Mesenchymal stem cell (in vitro differentiated cells and primary cell): ENCODE results near the gene ZNF574.

ENCODE experiments used
- DNase-seq: peaks from one replicate; pipeline ENCODE4 v3.0.0-alpha.2; 2013
- H2AFZ ChIP-seq: one replicate; pipeline ENCODE4 v1.6.1; 2013; ENCODE audit warnings: low read depth, mild to moderate bottlenecking, control low read depth, inconsistent platforms, low read length, moderate library complexity
- H2AK5ac ChIP-seq: 2 replicates; pipeline ENCODE4 v1.6.1; 2013; ENCODE audit warnings: low read length, moderate library complexity, mild to moderate bottlenecking, inconsistent platforms; ENCODE audit not compliant: severe bottlenecking
- H2BK120ac ChIP-seq: one replicate; pipeline ENCODE4 v1.6.1; 2013; ENCODE audit warnings: low read depth, mild to moderate bottlenecking, inconsistent platforms, low read length, moderate library complexity
- H2BK12ac ChIP-seq, 2 experiments: one replicate each; pipeline ENCODE4 v1.6.1; 2013; ENCODE audit warnings: inconsistent platforms in 2 of 2, low read length in 2 of 2, mild to moderate bottlenecking in 2 of 2, moderate library complexity in 2 of 2, control low read depth in 1 of 2
- H2BK15ac ChIP-seq: one replicate; pipeline ENCODE4 v1.6.1; 2013; ENCODE audit warnings: mild to moderate bottlenecking, low read depth, inconsistent platforms; ENCODE audit not compliant: poor library complexity, severe bottlenecking
- H2BK5ac ChIP-seq: 2 replicates; pipeline ENCODE4 v1.6.1; 2013; ENCODE audit warnings: low read depth, mild to moderate bottlenecking, low read length, control low read depth, inconsistent platforms; ENCODE audit not compliant: poor library complexity, severe bottlenecking
- H3K14ac ChIP-seq, 2 experiments: one replicate each; pipeline ENCODE4 v1.6.1; 2013; ENCODE audit warnings: inconsistent platforms in 2 of 2, low read length in 2 of 2, control low read depth in 1 of 2, mild to moderate bottlenecking in 1 of 2, moderate library complexity in 1 of 2
- H3K18ac ChIP-seq, 2 experiments: one replicate each; pipeline ENCODE4 v1.6.1; 2013; ENCODE audit warnings: inconsistent platforms in 2 of 2, low read length in 2 of 2, control low read depth in 1 of 2, low read depth in 1 of 2, mild to moderate bottlenecking in 1 of 2
- H3K23ac ChIP-seq, 2 experiments: one replicate each; pipeline ENCODE4 v1.6.1; 2013; ENCODE audit warnings: inconsistent platforms in 2 of 2, low read length in 2 of 2, mild to moderate bottlenecking in 2 of 2, moderate library complexity in 2 of 2, control low read depth in 1 of 2
- H3K27ac ChIP-seq: 2 replicates; pipeline ENCODE4 v1.5.1; 2013; ENCODE audit warnings: mild to moderate bottlenecking, moderate library complexity, low read length, control low read depth, inconsistent platforms; ENCODE audit not compliant: poor library complexity, severe bottlenecking
- H3K27me3 ChIP-seq, 2 experiments: 2 replicates each; pipeline versions ENCODE4 v1.6.1 to v1.7.0; 2013; ENCODE audit warnings: low read length in 2 of 2, mild to moderate bottlenecking in 2 of 2, moderate library complexity in 2 of 2, control low read depth in 1 of 2, inconsistent platforms in 1 of 2; ENCODE audit not compliant: control insufficient read depth in 1 of 2, insufficient read depth in 1 of 2
- H3K36me3 ChIP-seq, 2 experiments: 2 replicates each; pipeline versions ENCODE4 v1.6.1 to v1.7.0; 2013; ENCODE audit warnings: low read length in 2 of 2, control low read depth in 1 of 2, inconsistent platforms in 1 of 2, low read depth in 1 of 2, mild to moderate bottlenecking in 1 of 2; ENCODE audit not compliant: insufficient read depth in 2 of 2, control insufficient read depth in 1 of 2
- H3K4ac ChIP-seq, 2 experiments: one replicate each; pipeline ENCODE4 v1.6.1; 2013; ENCODE audit warnings: inconsistent platforms in 2 of 2, low read length in 2 of 2, mild to moderate bottlenecking in 2 of 2, moderate library complexity in 2 of 2, control low read depth in 1 of 2, low read depth in 1 of 2
- H3K4me1 ChIP-seq: 2 replicates; pipeline ENCODE4 v1.6.1; 2013; ENCODE audit warnings: low read depth, low read length, control low read depth; ENCODE audit not compliant: control insufficient read depth, insufficient read depth
- H3K4me2 ChIP-seq: 2 replicates; pipeline ENCODE4 v1.6.1; 2013; ENCODE audit warnings: low read length, mild to moderate bottlenecking, inconsistent platforms; ENCODE audit not compliant: poor library complexity, severe bottlenecking
- H3K4me3 ChIP-seq, 2 experiments: 2 replicates each; pipeline versions ENCODE4 v1.5.1 to v1.7.0; 2013; ENCODE audit warnings: low read length in 2 of 2, mild to moderate bottlenecking in 2 of 2, control low read depth in 1 of 2, low read depth in 1 of 2; ENCODE audit not compliant: insufficient read depth in 1 of 2
- H3K79me1 ChIP-seq: replicated peaks from 2 replicates; pipeline ENCODE4 v1.6.1; 2013; ENCODE audit warnings: mild to moderate bottlenecking, control low read depth, low read length, inconsistent platforms; ENCODE audit not compliant: poor library complexity, severe bottlenecking
- H3K9ac ChIP-seq: 2 replicates; pipeline ENCODE4 v1.7.0; 2013; ENCODE audit warnings: mild to moderate bottlenecking, low read length, moderate library complexity
- H3K9me3 ChIP-seq: 2 replicates; pipeline ENCODE4 v1.7.0; 2013; ENCODE audit warnings: mild to moderate bottlenecking, low read length; ENCODE audit not compliant: control insufficient read depth
- H4K8ac ChIP-seq: one replicate; pipeline ENCODE4 v1.6.1; 2013; ENCODE audit warnings: inconsistent platforms, mild to moderate bottlenecking, low read length, moderate library complexity
- H4K91ac ChIP-seq: one replicate; pipeline ENCODE4 v1.6.1; 2013; ENCODE audit warnings: mild to moderate bottlenecking, low read length, inconsistent platforms
- WGBS: methylation state at CpG from one replicate; pipeline ENCODE4 v1.1.7; 2013; ENCODE audit warnings: mixed read lengths; 5-methylcytosine and 5-hydroxymethylcytosine counted together

ZNF574 gene

DNA sequence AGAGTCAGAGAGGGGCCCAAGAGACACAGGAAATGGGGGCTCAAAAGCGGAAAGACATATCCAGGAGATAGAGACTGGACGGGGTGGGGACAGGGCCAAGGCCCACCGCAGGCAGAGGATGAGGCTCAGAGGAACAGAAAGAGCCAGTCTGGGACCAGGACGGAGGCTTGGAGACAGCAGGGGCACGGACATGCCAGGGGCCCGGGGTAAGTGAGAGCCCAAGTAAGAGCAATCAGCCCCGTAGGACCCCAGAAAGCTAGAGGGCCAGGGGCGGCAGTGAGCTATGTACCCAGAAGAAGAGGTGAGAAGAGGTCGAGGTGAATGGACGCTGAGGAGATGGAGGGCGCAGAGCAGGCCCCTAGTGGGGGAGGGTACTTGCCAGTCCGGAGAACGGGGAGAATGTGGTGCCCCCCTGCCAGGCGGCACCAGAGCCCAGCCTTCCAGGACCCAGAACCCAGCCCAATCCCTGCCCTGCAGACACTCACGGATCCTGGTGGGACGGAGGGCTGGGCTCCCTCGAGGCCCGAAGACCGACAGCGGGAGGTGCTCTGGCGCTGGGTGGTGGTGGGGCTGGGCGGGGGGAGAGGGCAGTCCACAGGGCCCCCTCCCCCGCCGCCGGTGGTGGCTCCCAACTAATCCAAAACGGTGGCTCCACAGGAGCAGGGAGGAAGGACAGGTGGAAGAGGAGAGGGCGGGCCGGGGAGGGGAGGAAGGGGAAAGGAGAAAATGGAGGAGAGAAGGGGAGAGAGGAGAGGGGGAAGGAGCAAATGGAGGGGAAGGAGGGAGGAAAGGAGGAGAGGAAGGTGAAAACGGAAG, 7.0 kb upstream of the ZNF574 start:
- 14% methylated on average over 25 of the region's 29 CpGs for WGBS
- no peak overlapping the region for H3K4me3 ChIP-seq
- peaks cover 5% of the 10 kb centered on the region for H3K4me1 ChIP-seq
- H2BK12ac ChIP-seq, result no peak overlapping the region
- no peak overlapping the region for H3K14ac ChIP-seq
- no peak overlapping the region for H2BK15ac ChIP-seq
- no peak overlapping the region for H2AFZ ChIP-seq
- H2BK120ac ChIP-seq, result no peak overlapping the region
- H3K36me3 ChIP-seq, result no peaks in the 10 kb centered on the region
- H3K27ac ChIP-seq, result no peak overlapping the region
- no peak for DNase-seq
- peaks cover 66 to 69% of the 10 kb centered on the region in 2 experiments for H3K27me3 ChIP-seq
- no peak overlapping the region for H3K23ac ChIP-seq
- H3K9me3 ChIP-seq, result no peaks in the 10 kb centered on the region
- no peak overlapping the region for H3K9ac ChIP-seq
- H2AK5ac ChIP-seq, result no peak overlapping the region
- H3K18ac ChIP-seq, result no peak overlapping the region
- no peak overlapping the region for H4K8ac ChIP-seq
- H3K4ac ChIP-seq, result no peak overlapping the region
- no peaks in the 10 kb centered on the region for H3K79me1 ChIP-seq
- H4K91ac ChIP-seq, result no peak overlapping the region
- H2BK5ac ChIP-seq, result no peak overlapping the region
- H3K4me2 ChIP-seq, result no peak overlapping the region

DNA sequence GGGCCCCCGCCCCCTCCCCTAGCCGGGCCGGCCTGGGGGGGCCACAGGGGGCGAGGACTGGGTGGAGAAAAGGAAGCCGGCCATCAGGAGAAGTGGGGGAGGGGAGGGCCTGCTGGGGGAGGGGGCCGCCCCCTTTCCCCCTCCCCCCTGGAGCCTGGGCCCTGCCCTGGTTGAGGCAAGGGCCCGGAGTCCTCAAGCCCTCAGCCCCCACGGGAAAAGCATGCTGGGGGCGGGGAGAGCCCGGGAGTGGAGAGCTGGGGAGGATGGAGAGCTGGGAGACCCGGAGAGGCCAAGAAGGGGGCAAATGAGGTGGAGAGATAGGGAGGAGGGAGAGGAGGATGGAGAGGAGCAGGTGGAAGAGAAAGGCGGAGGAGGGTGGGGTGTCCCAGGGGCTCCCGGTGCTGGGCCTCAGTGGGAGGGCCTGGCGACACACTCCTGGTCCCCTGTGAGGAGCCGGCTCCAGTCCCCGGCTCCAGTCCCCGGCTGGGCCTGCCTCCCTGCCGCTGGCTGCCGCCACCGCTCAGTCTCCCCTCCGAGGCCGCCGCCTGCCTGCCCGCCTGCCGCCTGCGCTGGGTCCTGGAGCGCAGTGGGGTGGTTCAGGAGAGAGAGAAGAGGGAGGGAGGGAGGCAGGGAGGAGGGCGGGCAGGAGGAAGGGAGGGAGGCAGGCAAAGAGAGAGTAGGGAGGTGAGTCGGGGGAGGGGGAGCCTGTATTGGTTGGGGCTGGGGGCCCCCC, 6.2 kb upstream of the ZNF574 start, which contains the start of gene GRIK5:
Gene GRIK5 (minus strand): TSS at position 588 of the 733 bp plus-strand sequence. CDS start 4,436 bp downstream, outside the sequence.
- no peak within 1 kb of the TSS for H3K4me3 ChIP-seq
- DNase-seq, result no peak
- H2BK12ac ChIP-seq, result no peak within 1 kb of the TSS
- H4K8ac ChIP-seq, result peak within 1 kb of the TSS; percentile 31
- no peak within 1 kb of the TSS for H3K18ac ChIP-seq
- peaks cover 6% of the 10 kb centered on the region for H3K4me1 ChIP-seq
- H3K36me3 ChIP-seq, result no peaks in the 10 kb centered on the region
- no peak within 1 kb of the TSS for H2AK5ac ChIP-seq
- H3K23ac ChIP-seq, result peak within 1 kb of the TSS in 1 of 2 experiments; percentile 38
- H2BK5ac ChIP-seq, result no peak within 1 kb of the TSS
- no peaks in the 10 kb centered on the region for H3K79me1 ChIP-seq
- H3K4me2 ChIP-seq, result no peak within 1 kb of the TSS
- H4K91ac ChIP-seq, result no peak within 1 kb of the TSS
- H3K14ac ChIP-seq, result no peak within 1 kb of the TSS
- H3K9ac ChIP-seq, result no peak within 1 kb of the TSS
- no peak within 1 kb of the TSS for H2BK15ac ChIP-seq
- no peak within 1 kb of the TSS for H3K4ac ChIP-seq
- 15% methylated on average over 20 of the region's 29 CpGs for WGBS
- no peak within 1 kb of the TSS for H3K27ac ChIP-seq
- peaks cover 58 to 60% of the 10 kb centered on the region in 2 experiments for H3K27me3 ChIP-seq
- no peaks in the 10 kb centered on the region for H3K9me3 ChIP-seq
- no peak within 1 kb of the TSS for H2BK120ac ChIP-seq
- H2AFZ ChIP-seq, result no peak within 1 kb of the TSS

DNA sequence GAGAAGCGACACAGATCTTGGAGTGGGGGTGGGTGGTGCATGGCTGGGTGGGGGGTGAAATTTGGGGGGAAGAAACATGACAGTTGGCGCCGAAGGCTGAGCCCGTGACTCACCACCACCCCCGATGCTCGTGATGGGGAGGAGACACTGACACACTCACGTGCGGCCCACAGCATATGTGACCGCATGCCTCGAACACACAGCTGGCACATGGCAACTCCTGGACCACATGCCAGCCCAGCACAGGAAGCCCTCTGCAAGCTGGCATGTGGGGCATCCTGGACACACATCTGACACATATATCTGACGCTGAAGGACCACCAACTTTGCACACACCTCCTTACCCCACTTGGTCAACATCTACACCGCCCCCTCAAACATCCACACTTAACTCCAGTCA, 4.7 kb upstream of the ZNF574 start:
- Histone ChIP-seq H3K9me3 (no peaks in the 10 kb centered on the region), H4K8ac (no peak overlapping the region)

More for the DNA sequence above, 4.7 kb upstream of the ZNF574 start:
- no peak overlapping the region for H2BK120ac ChIP-seq
- no peak overlapping the region for H3K27ac ChIP-seq
- no peaks in the 10 kb centered on the region for H3K79me1 ChIP-seq
- H2BK5ac ChIP-seq, result no peak overlapping the region
- no peak overlapping the region for H3K18ac ChIP-seq
- H3K4ac ChIP-seq, result no peak overlapping the region
- H3K9ac ChIP-seq, result no peak overlapping the region
- no peak overlapping the region for H3K23ac ChIP-seq
- no peak overlapping the region for H2AFZ ChIP-seq
- peaks cover 10% of the 10 kb centered on the region for H3K4me1 ChIP-seq
- WGBS, result 88% methylated on average over 12 of the region's 12 CpGs
- H2AK5ac ChIP-seq, result no peak overlapping the region
- no peak overlapping the region for H2BK12ac ChIP-seq
- no peak overlapping the region for H3K14ac ChIP-seq
- H3K36me3 ChIP-seq, result no peaks in the 10 kb centered on the region
- H4K91ac ChIP-seq, result no peak overlapping the region
- DNase-seq, result no peak
- no peak overlapping the region for H2BK15ac ChIP-seq
- peaks cover 44 to 46% of the 10 kb centered on the region in 2 experiments for H3K27me3 ChIP-seq
- H3K4me2 ChIP-seq, result no peak overlapping the region
- no peak overlapping the region for H3K4me3 ChIP-seq
